GM20000 (cell line): ENCODE data around the gene ATAD2B.

ENCODE experiments used
- DNase-seq: peaks from one replicate; pipeline ENCODE4 v3.0.0; 2012; ENCODE audit warnings: low spot score
- TF ChIP-seq, protein P1 (sequence below): IDR thresholded peaks from 2 replicates; pipeline ENCODE4 v1.5.1; 2012; ENCODE audit warnings: mild to moderate bottlenecking, control low read depth; ENCODE audit errors: extremely low read depth, missing control alignments

Gene ATAD2B

DNA sequence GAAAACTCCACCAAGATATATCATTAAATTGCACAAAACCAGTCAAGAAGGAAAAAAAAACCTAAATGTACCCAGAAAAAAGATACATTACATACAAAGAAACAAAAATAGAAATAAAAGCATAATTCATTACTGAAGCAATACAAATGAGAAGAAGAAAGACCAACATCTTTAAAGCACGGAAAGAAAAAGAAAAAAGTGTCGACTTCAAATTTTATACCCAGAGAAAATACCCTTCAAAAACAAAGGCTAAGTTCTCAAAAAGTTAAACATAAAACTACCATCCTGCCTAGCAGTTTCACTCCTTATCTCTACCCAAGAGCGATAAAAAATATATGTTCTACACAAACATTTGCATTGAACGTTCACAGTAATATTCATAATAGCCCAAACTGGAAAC is 82.0 kb downstream of the ATAD2B start:
- TF ChIP-seq, protein P1, sequence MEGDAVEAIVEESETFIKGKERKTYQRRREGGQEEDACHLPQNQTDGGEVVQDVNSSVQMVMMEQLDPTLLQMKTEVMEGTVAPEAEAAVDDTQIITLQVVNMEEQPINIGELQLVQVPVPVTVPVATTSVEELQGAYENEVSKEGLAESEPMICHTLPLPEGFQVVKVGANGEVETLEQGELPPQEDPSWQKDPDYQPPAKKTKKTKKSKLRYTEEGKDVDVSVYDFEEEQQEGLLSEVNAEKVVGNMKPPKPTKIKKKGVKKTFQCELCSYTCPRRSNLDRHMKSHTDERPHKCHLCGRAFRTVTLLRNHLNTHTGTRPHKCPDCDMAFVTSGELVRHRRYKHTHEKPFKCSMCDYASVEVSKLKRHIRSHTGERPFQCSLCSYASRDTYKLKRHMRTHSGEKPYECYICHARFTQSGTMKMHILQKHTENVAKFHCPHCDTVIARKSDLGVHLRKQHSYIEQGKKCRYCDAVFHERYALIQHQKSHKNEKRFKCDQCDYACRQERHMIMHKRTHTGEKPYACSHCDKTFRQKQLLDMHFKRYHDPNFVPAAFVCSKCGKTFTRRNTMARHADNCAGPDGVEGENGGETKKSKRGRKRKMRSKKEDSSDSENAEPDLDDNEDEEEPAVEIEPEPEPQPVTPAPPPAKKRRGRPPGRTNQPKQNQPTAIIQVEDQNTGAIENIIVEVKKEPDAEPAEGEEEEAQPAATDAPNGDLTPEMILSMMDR = no peak
- no peak for DNase-seq

DNA sequence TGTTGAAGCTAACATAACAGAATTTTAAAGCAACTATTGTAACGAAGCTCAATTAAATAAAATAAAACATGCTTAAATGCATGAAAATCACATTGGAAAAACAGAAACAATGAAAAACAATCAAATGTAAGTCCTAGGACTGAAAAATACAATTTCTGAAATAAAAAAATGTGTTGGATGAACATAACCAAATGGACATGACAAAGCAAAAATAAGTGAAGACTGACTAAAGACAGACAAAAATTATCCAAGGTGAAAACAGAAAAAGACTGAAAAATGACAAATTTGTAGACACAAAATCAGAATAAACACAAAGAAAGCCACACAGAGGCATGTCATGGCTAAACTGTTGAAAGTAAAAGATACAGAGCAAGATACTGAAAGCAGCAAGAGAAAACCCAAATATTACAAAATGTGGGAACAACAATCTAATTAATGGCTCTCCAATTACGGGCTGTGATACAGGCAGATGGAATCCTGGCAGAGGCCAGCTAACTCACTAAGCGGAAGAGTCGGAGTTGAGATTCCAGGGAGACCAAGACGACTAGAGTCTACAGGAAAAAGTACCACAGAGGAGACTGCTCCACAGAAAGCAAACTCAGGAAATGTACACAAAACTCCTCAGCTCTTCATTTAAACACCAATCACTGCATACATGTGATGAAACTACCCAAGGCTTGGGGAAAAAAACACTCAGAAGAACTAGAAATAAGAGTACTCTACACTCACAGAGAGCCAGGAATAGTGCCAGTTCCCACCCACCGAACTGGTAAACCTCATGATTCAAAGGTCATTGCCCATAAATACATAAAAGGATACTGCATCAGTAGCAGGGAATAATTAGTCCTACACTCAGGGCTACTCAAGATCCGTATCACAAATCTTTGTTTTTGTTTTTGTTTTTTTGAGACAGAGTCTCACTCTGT is 83.6 kb downstream of the ATAD2B start:
- DNase-seq = no peak
- TF ChIP-seq, protein P1 = no peak

DNA sequence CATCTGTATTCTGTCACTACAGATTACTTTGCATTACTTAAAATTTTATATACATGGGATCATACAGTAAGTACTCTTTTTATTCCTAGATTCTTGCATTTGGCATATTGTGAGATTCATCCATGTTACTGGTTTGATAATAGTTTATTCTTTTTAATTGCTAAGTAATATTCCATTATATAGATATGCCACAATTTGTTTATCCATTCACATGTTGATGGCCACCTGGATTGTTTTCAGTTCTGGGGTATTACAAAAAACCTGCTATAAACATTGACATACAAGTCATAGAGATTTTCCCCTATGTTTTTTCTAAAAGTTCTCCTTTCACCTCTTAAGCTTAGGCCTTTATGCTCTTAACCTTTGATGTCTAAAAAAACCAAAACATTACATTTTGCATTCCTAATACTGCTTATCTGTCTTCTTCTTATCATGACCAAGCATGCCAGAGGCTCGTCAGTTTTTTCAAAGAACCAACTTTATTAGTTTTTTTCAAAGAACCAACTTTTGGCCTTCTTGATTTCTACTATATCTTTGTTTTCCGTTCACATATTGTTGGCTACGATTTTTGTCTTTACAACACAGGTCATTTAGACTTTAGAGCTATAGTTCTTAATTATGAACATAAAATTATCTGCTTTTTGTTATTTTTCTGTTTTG is 86.9 kb downstream of the ATAD2B start:
- TF ChIP-seq, protein P1 = no peak
- DNase-seq = no peak

DNA sequence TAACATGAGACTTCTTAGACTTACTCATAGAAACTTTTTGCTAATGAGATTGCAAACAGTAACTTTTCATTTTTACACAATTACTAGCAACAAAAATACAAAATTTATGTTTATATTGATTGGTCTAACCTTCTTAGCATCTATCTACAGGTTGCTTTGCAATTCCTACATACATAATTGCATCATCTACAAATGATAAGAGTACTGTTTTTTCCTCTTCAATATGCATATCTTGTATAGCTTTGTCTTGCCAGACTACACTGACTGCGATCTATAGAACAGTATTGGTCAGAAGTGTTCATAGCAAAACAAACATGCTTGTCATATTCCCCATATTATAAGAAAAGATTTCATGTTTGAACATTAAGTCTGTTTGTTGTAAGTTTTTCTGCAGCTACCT is 87.9 kb downstream of the ATAD2B start:
- DNase-seq = no peak
- TF ChIP-seq, protein P1 = no peak

GRCh38 chr2:23838581-23838980 is 88.3 kb downstream of the ATAD2B start:
- TF ChIP-seq, protein P1 = no peak
- DNase-seq = no peak

DNA sequence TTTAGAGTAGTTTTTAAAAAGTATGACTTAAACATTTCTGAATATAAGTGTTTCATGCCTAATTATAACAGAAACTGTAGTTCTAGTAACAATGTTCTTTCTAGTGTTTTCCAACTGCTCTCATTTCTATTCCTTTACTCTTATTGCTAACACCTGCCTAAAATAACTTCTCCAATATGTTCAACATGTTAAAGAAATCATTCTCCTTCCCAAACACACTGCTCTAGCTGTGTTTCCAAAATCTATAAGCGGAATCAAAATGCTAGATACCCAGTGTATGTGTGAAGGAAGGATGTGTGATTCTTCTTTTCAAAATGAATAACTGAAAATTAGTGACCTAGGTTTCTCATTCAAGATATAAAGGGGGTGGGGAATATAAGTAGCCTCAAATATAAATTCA is 89.1 kb downstream of the ATAD2B start:
- DNase-seq = no peak
- TF ChIP-seq, protein P1 = no peak

DNA sequence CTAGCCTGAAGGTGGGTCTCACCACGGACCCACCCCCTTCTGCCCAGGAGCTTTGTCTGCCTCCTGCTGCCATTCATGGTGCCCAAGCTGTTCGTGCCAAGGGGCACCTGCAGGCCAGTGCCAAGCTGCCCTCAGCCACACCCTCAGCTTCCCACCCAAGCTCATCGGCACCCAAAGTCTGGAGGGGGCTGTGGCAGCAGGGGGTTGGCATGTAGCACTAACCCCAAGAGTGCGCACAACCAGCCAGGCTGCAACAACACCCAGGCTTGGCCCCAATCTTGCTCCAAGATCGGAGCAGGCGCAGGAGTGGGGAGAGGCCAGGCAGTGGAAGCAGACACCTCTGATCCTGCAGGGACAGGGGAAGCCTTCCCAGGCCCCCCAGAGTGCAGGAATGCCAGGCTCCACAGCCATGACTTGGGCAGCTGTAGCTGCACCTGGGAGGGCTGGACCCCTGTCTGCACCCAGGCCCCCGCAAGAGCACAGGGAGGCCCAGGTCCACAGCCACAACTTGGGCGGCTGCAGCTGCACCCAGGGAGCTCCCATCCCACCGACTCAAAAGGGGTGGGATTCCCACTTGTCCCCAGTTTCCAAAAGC is 89.9 kb downstream of the ATAD2B start:
- TF ChIP-seq, protein P1 = no peak
- DNase-seq = no peak
